Stimulated activated CD8-positive, alpha-beta memory T cell treated with anti-CD3 and anti-CD28 coated beads, Interleukin-12 subunit alpha, Interleukin-12 subunit beta, amount 100 ng/mL, for 24 hours (primary cell): ENCODE results near the gene RPLP2.

Source experiments
- DNase-seq: peaks from one replicate; pipeline ENCODE4 v3.0.0-alpha.2; 2020; ENCODE audit errors: extremely low read depth

RPLP2 gene

GRCh38 chr11:773830-774229 lies 35.9 kb upstream of the RPLP2 start:
- no peak for DNase-seq

- no peak for DNase-seq
These were observed 34.7 kb upstream of the RPLP2 start for GRCh38 chr11:774873-775592.

- DNase-seq = no peak
These were observed 33.6 kb upstream of the RPLP2 start for GRCh38 chr11:776263-776560.

DNA sequence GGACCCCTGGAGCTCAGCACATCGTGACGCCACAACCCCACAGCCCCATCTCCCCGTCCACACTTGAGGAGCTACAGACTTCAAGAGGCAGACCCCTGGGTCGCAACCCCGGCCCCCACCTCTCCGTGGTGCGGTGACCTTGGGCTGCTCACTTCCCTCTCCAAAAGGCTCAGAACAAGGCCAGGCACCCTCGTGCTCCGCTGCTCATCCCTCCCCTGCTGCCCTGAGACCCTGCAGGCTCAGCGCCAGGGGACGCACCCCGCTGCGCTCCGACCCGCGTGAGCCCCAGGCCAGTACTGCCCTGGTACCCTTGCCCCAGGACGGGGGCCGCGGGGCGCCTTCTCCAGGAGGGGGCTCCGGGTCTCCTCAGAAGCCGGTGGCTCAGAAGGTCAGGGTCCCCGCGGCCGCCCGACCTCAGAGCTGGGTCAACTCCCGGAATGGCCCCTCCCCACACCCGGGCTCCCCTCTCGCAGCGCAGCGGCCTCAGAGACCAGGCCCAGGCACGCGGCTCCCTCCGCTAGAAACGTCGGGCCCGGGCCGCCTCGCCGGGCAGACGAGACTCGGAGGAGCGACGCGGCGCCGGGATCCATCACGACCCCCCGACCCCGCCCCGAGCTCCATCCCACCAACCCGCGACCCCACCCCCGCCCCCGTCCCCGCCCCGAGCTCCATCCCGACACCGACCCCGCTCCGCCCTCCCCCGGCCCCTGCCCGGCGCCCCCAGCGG lies 33.0 kb upstream of the RPLP2 start:
- no peak for DNase-seq

- peak; percentile 89 for DNase-seq
These were observed 32.2 kb upstream of the RPLP2 start, which contains the start of gene GATD1 for GRCh38 chr11:777288-778255. TSS of gene GATD1 (minus strand) at chr11:777487. CDS start at chr11:777462, 25 bp downstream.

DNA sequence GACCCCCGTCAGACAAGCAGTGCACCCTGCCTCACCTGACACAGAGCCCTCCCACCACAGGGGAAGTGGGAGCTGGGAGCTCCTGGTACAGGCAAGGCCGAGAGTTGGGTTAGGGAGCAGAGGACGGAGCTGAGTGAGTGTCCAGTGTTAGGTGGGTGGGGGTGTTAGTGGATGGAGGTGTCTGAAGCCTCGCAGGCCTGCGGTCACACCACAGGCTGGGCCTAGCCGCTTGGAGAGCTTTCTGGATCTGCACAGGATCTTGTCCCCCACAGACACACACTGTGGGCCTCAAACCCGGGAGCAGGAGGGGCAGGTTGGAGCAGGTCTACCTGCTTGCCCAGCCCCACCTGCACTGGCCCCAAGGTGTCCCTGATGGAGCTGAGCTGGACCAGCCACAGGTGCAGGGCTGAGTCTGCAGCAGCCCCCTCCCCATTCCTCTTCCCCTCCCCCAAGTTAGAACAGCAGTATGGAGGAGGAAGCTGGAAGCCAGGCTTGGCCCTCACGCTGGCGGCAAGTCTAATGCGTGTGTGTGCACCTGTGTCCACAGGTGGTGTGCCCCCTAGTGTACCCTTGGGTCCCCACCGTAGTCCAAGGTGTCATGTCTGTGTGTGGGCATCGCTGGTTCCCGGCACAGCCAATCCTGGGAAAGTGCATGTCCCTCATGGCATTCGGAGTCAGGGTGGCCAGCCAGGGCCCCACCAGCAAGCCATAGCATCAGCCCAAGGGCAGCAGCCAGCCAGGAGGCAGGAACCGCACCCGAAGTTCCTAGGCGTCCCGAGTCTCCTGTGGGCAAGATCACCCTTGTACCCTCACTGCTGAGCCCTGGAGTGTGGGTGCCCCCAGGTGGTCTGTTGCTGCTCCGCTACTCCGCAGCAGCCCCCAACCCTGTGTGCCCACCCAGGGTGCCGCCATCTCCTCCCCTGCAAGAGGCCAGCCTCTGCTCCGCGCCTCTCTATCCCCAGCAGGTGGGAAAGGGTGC lies 30.5 kb upstream of the RPLP2 start:
- DNase-seq = no peak

DNA sequence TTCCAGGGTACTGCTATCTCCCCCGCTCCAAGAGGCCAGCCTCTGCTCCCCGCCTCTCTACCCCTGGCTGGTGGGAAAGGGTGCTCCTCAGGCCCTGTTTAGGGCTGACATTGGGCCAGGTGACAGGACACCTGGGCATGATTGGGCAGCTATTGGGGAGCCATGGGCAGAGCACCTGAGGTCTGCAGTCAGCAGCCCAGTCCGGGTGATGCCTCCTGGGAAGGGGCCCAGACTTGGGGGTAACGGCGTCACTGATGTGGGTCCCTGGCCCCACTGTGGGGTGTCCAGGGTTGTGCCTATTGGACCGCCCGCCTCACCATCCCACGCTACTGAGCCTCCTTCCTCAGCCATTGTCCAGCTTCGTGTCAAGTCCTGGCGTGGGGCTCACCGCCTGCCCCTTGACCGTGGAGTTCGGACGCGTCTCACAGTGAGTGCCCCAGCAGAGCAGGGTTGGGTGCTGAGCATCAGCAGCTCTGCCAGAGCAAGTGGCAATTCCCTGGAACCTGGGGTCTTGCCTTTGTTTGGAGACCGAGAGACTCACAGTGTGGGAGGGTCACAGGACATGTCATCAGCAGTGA lies 29.7 kb upstream of the RPLP2 start:
- DNase-seq = no peak

DNA sequence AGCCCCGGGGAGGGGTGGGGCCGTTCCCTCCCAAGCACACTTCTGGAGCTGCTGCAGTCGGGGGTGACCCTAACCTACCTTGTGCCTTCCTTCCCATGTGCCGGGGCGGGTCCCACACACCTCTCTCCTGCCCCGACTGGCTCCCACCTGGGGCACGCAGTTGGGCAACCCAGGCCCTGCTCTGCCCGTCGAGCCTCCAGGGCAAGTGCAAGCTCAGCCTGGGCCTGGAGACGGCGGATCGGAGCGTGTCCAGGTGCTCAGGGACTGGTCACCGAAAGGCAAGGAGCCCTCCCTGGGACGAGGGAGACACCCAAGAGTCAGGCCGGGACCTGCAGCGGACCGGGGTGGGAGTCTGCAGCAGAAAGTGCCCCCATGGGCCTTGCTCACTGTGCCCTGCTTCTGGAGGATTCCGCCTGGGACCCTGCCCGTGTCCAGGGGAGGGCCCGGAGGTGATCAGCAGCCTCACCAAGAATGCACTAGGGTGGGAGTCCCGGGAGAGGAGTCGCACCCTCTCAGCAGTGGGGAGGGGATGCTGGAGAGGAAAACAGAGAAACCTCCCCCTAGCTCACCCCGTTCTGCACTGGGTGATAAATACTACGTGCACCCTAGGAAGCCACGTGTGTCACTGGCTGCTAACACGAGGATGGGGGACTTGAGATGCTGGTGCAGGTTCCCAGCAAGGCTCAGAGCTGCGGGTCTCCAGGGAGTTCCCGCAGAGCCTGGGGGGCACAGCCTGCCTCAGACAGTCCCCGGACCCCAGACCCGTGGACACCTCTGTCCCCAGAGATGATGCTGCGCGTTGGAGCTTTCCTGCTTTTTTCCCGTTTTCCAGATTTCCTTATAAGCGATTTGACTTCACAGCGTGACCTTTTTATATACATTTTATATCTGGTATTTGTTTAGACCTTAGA lies 27.2 kb upstream of the RPLP2 start:
- no peak for DNase-seq

DNA sequence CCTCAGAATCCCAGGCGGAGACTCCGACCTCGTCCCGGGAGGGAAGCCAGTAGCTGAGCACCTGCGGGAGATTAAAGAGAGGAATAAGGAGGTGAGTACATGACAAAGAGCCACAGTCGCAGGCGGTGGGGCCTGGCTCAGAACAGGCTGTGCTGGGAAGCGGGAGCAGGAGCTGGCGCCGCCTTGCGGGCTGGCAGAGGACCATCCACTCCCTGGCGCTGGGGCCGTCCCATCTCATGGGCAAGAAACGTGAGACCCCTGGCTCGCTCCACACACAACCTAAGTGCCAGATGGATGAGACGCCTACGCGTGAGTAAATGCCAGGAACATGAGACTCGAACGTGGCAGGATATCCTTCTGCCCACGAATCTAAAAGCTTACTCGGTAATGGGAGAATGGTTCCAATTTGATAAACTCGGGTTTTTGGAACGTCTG lies 26.2 kb upstream of the RPLP2 start:
- no peak for DNase-seq

DNA sequence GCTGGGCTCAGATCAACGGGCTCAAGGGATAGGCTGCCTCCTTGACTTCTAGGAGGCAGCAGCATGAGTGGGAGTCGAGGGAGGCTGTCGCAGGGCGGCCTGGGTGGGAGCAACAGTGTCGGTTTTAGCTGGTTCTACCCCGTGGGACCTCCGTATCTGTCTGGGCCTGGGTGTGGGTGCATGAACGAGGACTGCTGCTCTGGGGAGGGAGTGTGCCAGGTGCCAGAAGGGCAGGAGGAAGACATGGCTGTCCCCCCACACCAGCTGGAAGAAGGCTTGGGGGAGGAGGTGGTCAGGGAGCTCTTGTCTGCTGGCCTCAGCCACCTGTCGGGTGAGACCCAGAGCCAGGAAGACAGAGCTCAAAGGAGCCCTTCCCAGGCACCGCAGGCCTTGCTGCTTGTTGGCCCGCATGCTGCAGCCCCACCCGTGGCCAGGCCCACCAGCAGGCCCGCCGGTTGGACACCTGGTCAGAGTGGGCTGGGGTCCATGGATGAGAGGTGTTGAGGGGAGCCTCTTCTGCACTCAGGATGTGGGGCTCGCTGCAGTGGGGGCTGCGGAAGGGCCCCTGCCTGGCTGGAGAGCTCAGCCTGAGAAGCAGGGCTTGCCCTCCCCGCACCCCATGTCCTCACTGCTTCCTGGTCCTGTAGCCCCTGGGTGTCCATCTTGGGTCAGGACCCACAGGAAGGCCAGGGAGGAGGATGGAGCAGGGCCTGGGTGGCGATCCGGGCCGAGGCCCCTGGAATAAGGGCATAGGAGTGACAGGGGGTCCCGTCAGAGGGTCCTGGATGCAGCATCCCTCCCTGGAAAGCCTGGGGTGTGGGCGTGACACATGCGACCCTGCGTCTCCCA lies 23.3 kb upstream of the RPLP2 start:
- DNase-seq = no peak

GRCh38 chr11:787084-787675 lies 22.6 kb upstream of the RPLP2 start:
- no peak for DNase-seq

DNA sequence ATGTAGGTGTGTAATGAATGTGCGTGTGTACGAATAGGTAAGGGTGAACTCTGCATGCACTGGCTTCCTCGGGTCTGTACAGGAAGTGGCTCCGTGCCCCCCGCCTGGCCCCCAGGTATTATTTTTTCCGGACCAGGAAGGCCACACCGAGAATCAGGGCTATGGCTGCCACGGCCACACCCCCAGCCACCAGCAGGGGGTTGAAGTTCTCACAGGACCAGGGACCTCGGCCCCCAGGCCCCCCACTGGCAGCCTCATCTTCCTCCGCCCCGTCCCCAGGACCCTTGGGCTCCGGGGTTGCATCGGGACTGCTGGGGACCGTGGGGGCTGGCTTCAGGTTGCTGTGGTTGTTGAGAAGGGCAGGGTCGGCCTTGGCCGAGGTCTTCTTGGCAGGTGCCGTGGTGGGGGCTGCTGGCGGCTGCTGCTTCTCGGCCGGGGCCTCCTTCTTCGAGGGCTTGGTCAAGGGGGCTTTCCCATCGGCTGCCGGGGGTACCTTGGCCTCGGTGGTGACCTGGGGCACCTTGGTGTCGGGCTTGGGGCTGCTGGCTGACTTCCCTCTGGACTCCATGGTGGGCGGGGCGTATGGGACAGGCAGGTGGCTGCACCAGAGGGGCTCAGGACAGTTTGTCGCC lies 21.6 kb upstream of the RPLP2 start:
- DNase-seq = no peak

GRCh38 chr11:788953-789940 lies 20.5 kb upstream of the RPLP2 start:
- no peak for DNase-seq

DNA sequence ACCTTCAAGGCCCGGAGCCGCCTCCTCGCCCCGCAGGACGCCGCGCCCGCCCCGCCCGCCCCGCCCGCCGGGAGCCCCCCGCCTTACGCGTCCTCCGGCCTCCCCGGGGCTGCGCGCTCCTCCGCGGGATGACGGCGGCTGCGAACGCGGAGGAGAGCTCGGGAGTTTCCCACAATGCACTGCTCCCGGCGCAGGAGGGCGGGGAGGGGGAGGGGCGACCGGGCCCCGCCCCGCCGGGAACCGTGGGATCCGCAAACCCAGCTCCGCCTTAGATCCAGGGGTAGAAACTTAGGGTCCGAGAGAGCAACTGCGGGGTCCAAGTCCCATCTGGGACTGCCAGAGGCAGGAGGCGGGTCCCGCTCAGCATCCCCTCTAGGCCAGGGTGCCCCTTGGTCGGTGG lies 19.8 kb upstream of the RPLP2 start, which contains the start of gene CEND1:
Gene CEND1 (minus strand): TSS at position 148 of the 400 bp plus-strand sequence. CDS start 1,514 bp downstream, outside the sequence.
- DNase-seq = no peak

GRCh38 chr11:790721-791564 lies 18.8 kb upstream of the RPLP2 start:
- DNase-seq = no peak
